ENCODE measurements around the gene CDC5L. TPM values are rescaled to one million over a fixed set of nuclear protein-coding genes. Genes with fewer than 3 reads are reported as not detected.

Gene CDC5L
- total RNA-seq, 2 donors from 2014 or later = 18.0 to 18.9 TPM

DNA sequence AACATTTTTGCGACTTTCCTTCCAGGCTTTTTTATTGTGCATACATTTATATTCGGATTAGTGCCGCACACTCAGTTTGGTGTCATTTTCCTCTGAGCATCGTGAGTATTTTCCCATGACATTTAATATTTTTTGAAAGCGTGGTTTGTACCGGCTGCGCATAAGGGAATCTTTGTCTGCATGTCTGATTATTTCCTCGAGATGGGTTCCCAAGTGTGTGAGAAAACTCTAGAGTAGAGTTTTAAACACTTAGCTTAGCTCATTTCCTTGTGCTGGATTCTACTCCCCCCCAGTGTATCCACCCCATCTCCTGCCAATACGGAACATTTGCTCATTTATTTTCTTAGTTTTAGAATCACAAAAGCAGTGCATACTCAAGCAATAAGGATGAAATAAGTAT is 94.3 kb downstream of the CDC5L start:
- TF ChIP-seq, protein P1, sequence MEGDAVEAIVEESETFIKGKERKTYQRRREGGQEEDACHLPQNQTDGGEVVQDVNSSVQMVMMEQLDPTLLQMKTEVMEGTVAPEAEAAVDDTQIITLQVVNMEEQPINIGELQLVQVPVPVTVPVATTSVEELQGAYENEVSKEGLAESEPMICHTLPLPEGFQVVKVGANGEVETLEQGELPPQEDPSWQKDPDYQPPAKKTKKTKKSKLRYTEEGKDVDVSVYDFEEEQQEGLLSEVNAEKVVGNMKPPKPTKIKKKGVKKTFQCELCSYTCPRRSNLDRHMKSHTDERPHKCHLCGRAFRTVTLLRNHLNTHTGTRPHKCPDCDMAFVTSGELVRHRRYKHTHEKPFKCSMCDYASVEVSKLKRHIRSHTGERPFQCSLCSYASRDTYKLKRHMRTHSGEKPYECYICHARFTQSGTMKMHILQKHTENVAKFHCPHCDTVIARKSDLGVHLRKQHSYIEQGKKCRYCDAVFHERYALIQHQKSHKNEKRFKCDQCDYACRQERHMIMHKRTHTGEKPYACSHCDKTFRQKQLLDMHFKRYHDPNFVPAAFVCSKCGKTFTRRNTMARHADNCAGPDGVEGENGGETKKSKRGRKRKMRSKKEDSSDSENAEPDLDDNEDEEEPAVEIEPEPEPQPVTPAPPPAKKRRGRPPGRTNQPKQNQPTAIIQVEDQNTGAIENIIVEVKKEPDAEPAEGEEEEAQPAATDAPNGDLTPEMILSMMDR (IDR thresholded peaks at IDR 0.05) = no peak
- intact Hi-C loops (cut with DNase I) = no loop called here
- no peak overlapping the region for H3K27ac ChIP-seq
- no peaks in the 10 kb centered on the region for H3K9me3 ChIP-seq
- H3K4me3 ChIP-seq = no peak overlapping the region
- H3K36me3 ChIP-seq = no peaks in the 10 kb centered on the region
- H3K27me3 ChIP-seq (replicated peaks; ENCODE audit: insufficient read depth) = no peaks in the 10 kb centered on the region
- WGBS = 89% methylated on average over 9 of the region's 9 CpGs
- no peak for DNase-seq (ENCODE audit: low spot score)
- H3K4me1 ChIP-seq (replicated peaks) = peaks cover 4% of the 10 kb centered on the region

DNA sequence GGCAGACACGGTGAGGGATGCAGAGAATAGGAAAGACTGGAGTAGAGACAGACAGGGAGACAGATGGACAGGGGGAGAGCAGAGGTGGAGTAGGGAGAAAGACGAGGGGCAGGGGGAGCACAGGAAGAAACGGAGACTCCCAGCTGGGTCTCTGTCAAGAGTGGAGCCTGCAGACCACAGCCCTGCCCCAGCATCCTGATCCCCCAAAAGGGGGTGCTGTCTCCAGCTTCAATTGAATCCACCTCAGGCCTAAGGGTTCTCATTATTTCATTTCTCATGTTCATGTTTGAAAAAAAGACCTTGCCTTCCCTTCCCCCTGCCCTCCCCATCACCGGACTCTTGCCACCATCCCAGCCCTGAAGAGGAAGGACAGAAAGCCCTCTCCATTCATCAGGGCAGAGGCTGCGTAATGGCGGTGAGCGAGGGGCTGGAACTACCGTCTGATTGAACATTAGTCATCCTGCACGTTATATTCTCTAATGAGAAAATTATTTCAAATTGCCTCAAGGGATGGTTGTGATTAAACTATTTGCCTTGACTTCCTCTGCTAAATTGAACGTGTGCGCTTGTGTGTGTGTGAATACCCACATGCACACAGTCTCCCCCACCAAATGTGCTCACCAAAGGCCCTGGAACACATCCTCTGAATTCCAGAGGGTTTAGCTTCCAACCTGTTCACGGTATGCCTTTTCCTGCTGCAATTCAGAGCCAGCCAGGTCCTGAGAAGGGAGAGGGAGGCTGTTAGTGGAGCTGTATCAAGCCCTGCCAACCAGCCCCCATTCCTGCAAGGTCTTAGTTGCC is 98.3 kb downstream of the CDC5L start:
- H3K4me1 ChIP-seq (replicated peaks) = peaks cover 10% of the 10 kb centered on the region
- no peak overlapping the region for H3K4me3 ChIP-seq
- H3K36me3 ChIP-seq = no peaks in the 10 kb centered on the region
- intact Hi-C loops (cut with DNase I) = no loop called here
- DNase-seq (ENCODE audit: low spot score) = no peak
- no peaks in the 10 kb centered on the region for H3K9me3 ChIP-seq
- TF ChIP-seq POLR2AphosphoS5 (IDR thresholded peaks at IDR 0.05) = no peak
- TF ChIP-seq, protein P1 (IDR thresholded peaks at IDR 0.05) = no peak
- no peak for TF ChIP-seq POLR2A (IDR thresholded peaks at IDR 0.05)
- H3K27ac ChIP-seq = no peak overlapping the region
- no peaks in the 10 kb centered on the region for H3K27me3 ChIP-seq (replicated peaks; ENCODE audit: insufficient read depth)
- WGBS = 81% methylated on average over 12 of the region's 12 CpGs

DNA sequence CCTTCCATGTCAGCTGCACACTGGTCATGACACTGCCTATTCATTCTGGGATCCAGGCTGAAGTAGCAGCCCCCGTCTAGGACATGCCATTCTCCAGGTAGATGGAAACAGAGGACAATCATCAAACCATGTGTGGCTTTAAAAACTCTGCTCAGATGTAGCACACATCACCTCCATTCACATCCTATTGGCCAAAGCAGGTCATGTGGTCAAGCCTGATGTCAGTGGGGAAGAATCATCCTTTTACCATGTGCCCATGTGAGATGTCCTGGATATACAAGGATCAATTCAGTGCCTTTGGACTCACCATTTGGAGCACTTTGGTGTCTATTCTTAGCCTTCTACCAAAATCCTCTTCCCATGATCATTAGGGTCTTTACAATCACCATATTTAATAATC is 99.5 kb downstream of the CDC5L start:
- DNase-seq (ENCODE audit: low spot score) = no peak
- 94% methylated on average over 1 of the region's 1 CpG for WGBS
- Histone ChIP-seq H3K4me1 (replicated peaks) (peaks cover 10% of the 10 kb centered on the region), H3K27ac (no peak overlapping the region), H3K9me3 (no peaks in the 10 kb centered on the region), H3K36me3 (no peaks in the 10 kb centered on the region), H3K4me3 (no peak overlapping the region), H3K27me3 (replicated peaks; ENCODE audit: insufficient read depth) (no peaks in the 10 kb centered on the region)
- TF ChIP-seq POLR2AphosphoS5 (IDR thresholded peaks at IDR 0.05) (no peak), POLR2A (IDR thresholded peaks at IDR 0.05) (no peak)
- TF ChIP-seq, protein P1 (IDR thresholded peaks at IDR 0.05) = no peak
- intact Hi-C loops (cut with DNase I) = no loop called here

DNA sequence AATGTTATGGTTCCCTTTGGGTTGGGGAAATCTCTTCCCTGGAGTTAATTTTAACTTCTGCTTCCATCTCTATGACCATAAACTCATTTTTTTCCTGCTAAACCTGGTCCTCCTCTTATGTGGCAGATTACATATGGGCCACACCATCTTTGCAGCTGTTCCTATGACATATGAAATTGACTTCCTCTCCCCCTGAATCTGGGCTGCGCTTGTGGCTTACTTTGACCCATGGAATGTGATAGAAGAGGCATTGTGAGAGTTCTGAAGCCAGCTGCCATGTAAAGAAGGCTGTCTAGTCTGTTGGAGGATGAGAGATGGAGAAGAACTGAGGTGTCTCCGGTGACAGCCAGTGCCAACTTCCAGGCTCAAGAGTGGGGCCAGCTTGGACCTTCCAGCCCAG is 100.1 kb downstream of the CDC5L start:
- no peak for DNase-seq (ENCODE audit: low spot score)
- 98% methylated on average over 2 of the region's 2 CpGs for WGBS
- no peaks in the 10 kb centered on the region for H3K27me3 ChIP-seq (replicated peaks; ENCODE audit: insufficient read depth)
- intact Hi-C loops (cut with DNase I) = no loop called here
- H3K4me1 ChIP-seq (replicated peaks) = peaks cover 10% of the 10 kb centered on the region
- no peaks in the 10 kb centered on the region for H3K9me3 ChIP-seq
- TF ChIP-seq, protein P1 (IDR thresholded peaks at IDR 0.05) = no peak
- TF ChIP-seq POLR2AphosphoS5 (IDR thresholded peaks at IDR 0.05) = no peak
- no peak for TF ChIP-seq POLR2A (IDR thresholded peaks at IDR 0.05)
- H3K27ac ChIP-seq = no peak overlapping the region
- no peaks in the 10 kb centered on the region for H3K36me3 ChIP-seq
- no peak overlapping the region for H3K4me3 ChIP-seq

Measured in prostate gland (tissue), 2 donors.